SH-SY5Y (cell line): ENCODE measurements around the gene GALNTL6.

Experiments used
- GATA2 ChIP-seq: IDR thresholded peaks from 2 replicates; pipeline ENCODE4 v1.6.1; 2011; ENCODE audit warnings: mild to moderate bottlenecking, low read depth, low read length
- GATA3 ChIP-seq: IDR thresholded peaks from 2 replicates; pipeline ENCODE4 v1.6.1; 2011; ENCODE audit warnings: low read depth, mild to moderate bottlenecking, low read length, moderate library complexity

GRCh38 chr4:172843192-172843591 lies 1030.0 kb downstream of the GALNTL6 start:
- no peak for TF ChIP-seq GATA2
- TF ChIP-seq GATA3 = no peak
